Myocyte (in vitro differentiated cells): ENCODE measurements around the gene PTPRA. TPM values are rescaled to one million over a fixed set of nuclear protein-coding genes. Genes with fewer than 3 reads are reported as not detected.

Experiments used
- DNase-seq: peaks from one replicate; pipeline ENCODE4 v3.0.0-alpha.2; 2012; ENCODE audit warnings: low read depth
- total RNA-seq: library from RNA; depleted of rRNA; stranded (reverse); fragments of >200 nt; gene quantifications from 2 replicates; pipeline ENCODE4 v1.2.3, GENCODE V29; 2014

The PTPRA gene
- total RNA-seq, 1 donor from 2014 or later, result 22.0 TPM

DNA sequence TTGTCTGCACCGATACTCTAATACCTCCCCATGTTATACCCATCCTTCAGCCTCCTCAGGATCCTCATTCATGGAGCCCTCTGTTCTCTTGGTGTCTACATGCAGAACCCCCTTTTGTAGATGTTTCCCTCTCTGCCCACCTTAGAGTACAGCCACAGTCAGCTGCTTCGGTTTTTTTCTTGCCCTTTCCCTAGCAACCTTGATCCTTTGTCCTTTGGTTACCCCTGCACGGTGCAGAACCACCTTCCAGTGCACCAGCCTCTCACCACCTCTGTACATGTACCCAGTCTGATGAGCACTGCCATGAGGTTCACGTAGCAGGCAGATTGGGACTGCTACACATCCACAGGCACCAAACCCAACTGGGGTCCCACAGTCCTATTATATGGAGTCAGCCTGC, 25.5 kb upstream of the PTPRA start:
- DNase-seq, result no peak

DNA sequence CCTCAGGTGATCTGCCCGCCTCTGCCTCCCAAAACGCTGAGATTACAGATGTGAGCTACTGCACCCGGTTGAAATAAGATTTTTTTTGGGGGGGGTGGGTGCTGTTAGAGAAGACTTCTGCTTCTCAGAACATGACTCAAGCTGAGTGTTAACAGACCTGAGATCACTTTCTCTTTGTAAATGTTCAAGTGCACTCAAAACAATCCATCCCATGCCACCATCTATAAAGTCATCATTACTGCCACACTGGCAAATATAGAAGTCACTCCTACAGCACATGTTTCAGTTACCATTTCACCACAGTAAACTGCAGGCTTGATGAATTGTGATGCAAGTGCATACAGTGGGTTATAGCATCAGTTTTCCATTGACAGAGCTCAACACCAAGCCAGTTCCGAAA, 23.8 kb upstream of the PTPRA start:
- DNase-seq, result no peak

DNA sequence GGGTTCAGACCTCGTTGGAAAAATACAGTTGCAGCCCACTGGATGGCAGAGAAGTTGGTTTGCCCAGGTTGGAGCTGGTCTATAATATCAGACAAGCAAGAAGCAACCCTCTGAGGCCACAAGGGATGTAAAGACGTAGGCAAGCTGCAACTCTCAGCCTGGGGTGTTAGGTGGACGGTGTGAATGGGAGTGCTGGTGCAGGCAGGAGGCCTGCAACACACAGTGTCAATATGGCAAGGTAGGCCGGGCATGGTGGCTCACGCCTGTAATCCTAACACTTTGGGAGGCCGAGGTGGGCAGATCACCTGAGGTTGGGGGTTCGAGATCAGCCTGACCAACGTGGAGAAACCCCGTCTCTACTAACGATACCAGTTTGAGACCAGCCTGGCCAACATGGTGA, 22.2 kb upstream of the PTPRA start:
- no peak for DNase-seq

DNA sequence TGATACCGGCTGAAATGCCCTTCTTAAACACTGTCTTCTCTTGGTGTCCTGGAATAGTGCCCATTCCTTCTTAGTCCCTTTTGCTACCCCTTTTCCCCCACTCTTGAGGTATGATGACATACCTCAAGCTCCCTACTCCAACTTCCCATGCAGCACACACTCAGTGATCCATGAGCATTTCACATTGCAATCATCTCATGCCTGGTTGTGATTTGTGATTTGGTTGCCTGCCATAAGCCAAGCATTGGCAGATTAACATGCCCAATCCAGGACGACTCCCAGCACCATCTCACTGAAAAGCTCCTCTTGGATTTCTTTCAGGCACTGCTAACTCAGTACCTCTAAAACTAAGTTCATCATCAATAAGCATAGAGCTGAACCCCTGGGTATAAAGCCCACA, 14.7 kb upstream of the PTPRA start:
- DNase-seq, result no peak

DNA sequence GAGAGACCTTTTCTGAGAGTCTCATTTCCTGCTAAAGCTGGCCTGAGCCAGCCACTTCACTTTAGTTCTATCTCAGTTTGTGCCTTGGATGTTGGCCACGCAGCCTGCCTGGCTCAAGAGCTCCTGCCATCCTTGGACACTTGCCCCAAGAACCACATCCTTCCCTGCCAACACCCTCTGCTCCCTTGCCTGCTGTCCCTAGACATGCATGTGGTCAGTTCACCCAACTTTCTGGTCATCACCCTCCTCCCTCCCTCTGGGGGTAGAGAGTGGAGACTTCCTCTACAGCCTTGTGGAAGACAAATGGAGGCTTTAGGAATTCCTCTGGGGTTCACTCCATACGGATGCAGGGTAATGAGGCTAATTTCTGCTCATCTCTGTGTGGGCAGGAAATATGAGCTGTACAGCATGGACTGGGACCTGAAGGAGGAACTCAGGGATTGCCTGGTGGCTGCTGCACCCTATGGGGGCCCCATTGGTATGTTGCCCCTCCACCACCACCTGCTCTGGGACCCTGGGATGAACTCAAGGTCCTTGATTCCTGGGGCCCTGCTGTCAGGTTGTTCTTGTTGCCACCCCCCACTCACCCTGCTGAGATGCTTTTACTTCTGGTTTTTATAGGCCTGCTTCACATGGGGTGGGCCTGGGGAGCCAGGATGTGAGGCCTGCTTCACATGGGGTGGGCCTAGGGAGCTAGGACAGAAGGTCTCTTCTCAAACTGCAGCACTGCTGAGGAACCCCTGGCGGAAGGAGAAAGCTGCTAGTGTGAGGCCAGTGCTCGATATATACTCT, 13.8 kb upstream of the PTPRA start:
- DNase-seq, result peak; percentile 98

DNA sequence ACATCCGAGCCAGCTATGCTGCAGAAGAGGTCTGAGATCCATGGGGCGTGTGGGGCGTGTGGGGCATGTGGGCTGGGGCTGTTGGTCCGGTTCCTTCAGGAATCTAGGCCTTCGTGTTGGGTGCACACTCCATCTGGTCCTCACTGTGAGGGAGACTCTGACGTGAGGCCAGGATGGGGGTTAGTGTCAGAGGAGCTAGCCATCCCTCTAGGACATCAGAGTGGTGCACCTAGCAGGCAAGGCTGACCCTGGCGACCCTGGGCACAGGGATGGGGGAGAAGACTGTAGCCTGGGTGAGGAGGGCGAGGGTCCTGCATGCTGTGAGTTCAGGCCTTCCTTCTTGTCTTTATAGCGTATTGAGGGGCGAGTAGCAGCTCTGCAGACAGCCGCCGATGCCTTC, 8.7 kb upstream of the PTPRA start:
- DNase-seq, result no peak

DNA sequence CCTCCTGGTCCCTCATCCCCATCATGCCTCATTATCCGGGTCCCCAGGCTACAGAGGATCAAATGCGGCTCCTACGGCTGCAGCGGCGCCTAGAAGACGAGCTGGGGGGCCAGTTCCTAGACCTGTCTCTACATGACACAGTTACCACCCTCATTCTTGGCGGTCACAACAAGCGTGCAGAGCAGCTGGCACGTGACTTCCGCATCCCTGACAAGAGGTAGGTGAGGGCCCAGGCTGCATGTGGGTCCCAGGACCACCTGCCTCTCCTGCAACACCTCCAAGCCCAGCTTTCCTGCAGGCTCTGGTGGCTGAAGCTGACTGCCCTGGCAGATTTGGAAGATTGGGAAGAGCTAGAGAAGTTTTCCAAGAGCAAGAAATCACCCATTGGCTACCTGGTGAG, 8.2 kb upstream of the PTPRA start:
- DNase-seq, result no peak

DNA sequence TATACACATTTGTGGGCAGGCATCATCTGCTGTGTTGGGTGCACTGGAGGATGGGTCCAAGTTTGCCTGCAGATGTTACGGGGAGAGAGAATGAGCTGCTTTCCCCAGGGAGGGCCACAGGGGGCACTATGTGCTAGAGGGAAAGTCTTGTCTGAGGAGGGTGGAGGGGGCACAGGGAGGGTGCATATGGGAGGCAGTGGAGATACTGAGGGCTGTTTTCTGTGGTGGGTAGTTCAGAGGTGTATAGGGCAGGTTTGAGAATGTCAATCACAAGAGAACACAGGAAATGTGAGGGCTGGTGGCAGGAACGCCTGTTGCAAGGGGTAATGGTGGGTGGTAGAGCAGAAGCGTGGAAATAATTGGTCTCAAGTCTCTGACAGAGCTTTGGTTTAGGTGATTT, 7.7 kb upstream of the PTPRA start:
- no peak for DNase-seq

DNA sequence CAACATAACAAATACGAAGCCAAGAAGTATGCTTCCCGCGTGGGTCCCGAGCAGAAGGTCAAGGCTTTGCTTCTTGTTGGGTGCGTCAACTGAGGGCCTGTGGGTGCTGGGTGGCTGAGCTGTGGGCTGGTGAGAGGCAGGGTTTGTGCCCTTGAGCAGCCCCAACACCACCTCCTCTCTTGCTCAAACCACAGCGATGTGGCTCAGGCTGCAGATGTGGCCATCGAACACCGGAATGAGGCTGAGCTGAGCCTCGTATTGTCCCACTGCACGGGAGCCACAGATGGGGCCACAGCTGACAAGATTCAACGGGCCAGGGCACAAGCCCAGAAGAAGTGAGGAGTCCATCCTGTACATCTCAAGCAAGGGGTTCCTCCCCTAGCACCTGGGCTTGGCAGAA, 7.0 kb upstream of the PTPRA start:
- DNase-seq, result no peak

DNA sequence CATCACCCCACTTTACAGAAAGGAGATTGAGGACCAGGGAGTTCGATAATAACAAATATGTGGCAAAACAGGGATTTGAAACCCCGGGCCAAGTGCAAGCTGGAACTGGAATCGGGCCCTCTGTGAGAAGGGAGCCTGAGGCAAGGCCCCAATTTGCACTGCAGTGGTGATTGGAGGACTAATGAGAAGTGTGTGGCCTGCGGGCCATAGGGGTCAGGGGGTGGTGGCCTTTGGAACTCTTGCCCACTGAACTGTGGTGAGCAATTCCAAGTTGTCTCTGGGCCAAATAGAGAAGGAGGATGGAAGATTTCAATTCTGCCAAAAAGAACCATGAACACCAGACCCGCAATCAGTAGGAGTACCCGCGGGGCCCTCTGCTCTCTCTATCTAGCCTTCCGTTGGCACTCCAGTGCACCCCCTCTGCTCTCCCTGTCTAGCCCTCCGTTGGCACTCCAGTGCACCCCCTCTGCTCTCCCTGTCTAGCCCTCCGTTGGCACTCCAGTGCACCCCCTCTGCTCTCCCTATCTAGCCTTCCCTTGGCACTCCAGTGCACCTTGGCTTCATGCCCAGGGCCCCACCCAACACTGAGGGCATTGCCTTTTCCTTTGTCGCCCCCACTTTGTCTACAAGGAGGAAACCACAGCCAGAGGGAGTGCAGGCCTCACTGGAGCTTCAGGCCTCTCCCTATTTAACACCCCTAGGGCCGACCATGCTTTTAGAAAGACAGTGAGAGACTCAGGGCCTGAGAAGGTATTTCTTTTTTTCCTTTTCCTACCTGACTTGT, 6.0 kb upstream of the PTPRA start:
- DNase-seq, result no peak

DNA sequence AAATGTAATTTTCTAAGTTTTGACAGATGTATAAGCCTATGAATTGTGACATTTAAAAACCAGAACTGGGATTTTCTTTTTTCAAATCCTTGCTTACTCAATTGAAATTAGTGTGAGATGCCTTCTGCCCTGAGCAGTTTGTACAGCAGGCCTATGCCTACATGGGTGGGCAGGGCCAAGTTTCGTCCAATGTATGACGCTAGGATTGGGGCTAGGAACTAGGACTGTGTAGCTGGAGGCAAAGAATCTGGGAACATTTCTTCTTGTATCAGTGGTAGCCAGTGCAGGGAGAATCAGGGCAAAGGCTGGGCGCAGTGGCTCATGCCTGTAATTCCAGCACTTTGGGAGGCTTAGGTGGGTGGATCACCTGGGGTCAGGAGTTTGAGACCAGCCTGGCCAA, 3.9 kb upstream of the PTPRA start:
- no peak for DNase-seq

DNA sequence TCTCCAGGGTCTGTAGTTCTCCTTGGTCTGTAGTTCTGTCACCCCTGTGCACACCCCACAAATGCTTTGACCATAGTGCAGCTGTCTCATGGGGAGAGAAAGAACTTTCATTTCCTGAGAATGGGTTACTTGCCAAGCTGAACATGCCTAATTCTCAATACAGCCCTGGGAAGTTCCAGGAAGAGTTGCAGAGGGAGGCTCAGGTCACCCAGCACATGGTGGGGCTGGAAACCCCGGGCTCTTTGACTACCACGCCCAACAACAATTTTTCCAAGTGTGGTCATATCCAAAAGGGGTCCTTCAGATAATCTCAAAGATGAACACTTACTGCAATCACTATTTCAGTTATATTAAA, 2.2 kb upstream of the PTPRA start:
- peak; percentile 21 for DNase-seq

DNA sequence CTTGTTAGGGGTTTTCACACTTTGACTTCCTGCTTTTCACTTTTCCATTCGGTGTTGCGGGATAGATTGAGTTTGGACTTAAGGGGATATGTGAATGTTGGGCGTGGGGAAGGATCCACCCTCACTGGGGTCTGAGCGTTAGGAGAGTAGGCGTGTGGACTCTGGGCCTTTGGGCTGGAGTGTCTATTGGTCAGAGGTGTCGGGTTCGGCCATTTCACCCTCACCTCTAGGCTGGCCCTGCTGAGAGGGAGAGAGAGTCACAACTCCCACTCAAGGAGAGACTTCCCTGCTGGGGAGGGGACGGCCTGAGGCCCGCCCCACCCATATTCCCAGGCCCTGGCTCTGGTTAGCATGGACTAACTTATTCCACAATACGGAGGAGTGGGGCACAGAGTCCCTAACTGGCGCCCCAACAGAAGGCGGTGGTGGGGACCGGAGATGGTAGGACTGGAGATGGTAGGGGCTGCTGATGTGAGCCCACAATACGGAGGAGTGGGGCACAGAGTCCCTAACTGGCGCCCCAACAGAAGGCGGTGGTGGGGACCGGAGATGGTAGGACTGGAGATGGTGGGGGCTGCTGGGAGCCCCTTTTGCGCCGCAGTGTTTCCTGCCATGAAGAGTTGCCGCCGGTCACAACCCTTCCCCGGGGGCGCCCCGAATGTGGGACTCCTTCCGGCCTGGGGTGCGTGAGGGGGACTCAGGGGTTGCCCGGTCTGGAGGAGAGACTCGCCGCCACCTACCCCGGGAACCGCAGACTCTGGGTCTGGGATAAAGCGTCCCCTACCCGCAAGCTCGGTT, 1.4 kb upstream of the PTPRA start:
- DNase-seq, result no peak

DNA sequence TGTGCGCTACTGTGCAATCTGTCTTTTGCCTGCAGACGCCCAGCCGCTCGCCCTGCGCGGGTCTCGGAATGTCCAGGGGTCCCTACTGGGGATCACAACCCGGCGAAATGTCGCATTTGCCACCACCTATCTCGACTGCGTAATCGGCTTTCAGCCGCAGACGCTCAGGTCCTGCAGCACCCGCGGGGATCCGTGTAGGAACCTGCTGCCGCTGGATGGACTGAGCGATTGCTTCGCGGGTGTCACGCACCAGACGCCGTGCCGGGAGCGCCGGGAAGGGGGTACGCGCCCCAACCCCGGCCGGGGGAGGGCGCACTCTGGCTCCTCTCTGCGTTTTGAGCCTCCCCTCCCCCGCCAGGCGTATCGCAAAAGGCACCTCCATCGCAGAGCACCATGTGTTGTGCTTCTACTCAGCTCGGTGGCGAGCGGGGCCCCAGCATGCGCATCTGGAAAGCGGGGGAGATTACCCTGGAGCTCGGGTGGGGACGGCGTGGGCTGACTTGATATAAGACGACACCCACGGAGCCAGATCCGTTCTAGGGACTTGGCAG, 747 bp upstream of the PTPRA start:
- DNase-seq, result peak; percentile 65

DNA sequence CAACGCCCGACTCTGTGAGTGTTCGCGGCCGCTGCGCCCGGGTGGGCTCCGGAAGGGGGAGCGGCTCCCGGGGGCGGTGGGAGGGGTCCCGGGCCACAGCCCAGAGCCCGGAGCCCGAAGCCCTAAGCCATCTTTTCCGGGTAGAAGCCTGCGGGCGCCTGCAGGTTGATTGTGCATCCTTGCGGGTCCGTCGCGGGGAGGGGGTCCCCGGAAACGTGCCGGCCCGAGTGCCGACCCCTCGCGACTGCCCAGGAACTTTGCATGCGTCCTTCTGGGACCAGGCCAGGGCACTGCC, 413 bp downstream of the PTPRA start:
- peak; percentile 60 for DNase-seq

DNA sequence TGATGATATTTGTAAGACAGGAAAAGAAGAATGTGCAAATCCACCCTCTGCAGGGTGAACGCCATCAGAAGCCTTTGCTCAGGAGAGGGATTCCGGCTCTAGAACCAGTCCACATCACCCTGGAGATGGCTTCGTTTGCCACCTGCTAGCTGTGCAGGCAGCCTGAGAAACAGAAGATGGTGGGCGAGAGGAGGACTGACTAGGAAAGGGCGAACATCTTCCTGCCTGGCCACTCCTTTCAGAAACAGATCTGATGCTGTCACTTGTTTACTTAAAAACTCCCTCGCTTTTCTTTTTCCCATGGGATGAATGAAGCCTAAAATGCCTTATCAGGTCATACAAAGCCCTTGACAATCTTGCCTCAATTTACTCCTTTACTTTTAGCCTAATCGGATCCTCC, 1.2 kb downstream of the PTPRA start:
- peak; percentile 22 for DNase-seq

DNA sequence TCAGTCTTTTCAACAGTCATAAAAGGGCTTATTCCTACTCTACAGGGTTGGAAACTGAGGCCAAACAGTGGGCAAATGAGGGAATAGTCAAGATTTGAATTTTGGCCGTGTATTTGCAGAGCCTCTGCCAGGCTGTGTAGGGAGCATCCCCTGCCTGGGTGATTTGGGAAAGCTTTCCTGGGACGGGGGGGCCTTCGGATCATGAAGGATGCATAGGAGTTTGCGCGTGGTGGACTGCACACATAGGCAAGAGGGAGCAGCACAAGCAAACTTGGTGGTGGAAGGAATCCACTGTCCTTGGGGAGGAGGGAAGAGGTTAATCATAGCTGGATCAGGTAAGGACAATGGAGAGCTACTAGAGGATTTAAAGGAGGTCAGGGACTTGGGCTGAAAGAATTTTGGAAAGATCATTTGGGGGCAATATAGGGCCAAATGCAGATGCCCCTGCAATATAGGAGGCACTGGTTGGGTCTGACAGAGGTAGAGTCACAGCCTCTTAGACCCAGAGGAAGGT, 2.5 kb downstream of the PTPRA start:
- no peak for DNase-seq

DNA sequence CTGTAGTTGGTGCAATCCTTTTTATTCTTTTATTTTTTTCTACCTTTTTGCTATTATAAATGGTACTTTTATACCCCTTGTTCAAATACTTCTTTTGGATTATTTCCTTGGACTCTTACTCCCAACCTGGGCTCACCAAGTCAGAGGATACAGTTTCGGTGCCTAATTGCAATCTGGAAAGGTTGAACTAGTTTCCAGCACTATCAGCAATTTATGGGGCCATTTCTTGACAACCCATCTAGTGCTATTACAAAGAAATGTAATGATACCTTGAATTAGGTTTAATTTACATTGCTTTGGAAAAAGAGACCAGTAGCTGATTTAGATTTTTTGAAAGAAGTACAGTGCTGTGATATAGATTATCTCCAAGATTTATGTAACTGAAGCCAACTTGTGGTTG, 5.2 kb downstream of the PTPRA start:
- DNase-seq, result no peak

DNA sequence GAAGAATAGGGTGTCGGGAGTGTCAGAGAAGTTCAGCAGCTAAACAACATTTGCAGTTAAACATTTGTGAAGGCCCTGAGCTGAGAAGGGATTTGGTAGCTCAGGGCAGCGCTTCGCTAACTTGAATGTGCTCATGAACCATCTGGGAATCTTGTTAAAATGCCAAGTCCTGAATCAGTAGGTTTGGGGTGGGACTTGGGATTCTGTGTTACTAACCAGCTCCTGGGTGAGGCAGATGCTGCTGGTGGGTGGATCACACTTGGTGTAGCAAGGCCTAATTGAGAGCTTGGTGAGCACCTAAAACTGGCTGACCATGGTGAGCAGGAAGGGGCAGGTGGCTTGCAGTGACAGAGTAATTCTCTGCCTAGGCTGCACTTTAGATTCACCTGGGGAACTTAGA, 5.9 kb downstream of the PTPRA start:
- peak; percentile 84 for DNase-seq

DNA sequence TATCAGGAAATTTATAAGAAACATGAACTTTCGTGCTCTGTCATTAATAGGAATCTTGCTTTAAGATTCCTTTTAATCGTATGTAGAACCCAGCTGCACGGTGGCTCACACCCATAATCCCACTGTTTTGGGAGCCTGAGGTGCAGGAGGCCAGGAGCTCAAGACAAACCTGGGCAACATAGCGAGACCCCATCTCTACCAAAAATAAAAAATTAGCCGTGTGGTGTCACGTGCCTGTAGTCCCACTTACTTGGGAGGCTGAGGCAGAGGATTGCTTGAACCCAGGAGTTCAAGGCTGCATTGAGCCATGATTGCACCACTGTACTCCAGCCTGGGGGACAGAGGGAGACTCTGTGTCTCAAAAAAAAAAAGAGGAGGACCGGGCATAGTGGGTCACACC, 7.4 kb downstream of the PTPRA start:
- DNase-seq, result no peak

DNA sequence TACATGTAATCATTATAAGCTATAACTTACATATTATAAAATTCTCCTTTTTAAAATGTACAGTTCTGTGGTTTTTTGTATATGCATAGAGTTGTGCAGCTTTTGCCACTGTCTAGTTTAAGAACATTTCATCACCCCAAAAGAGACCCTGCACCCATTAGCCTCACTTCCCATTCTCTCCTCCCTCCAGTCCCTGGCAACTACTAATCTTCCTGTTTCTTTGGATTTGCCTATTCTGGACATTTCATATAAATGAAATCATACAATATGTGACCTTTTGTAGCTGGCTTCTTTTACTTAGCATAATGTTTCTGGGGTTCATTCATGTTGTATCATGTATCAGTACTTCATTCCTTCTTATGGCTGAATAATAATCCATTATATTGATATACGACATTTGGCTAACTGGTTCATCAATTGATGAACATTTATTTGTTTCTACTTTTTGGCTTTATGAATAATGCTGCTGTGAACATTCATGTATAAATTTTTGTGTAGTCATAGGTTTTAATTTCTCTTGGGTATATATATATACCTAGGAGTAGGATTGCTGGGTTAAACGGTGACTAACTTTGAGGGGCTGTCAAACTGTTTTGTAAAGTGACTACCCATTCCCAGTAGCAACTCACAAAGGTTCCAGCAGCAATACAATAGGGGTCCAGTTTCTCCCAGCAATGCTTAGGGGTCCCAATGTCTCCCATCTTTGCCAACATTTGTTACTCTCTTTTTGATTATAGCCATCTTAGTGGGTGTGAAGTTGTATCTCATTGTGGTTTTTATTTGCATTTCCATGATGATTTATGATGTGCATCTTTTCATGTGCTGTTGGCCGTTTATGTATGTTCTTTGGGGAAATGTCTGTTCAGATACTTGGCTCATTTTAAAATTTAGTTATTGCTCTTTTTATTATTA, 10.7 kb downstream of the PTPRA start:
- no peak for DNase-seq
